NCI-H1092 (cell line): ENCODE data around the gene SURF2.
"Not testable (repeated sequence)": the region's sequence is repeated elsewhere in the genome, so short reads cannot be mapped to it uniquely, and the experiment has no call there.

ENCODE experiments used
- DNase-seq: peaks from one replicate; lab custom pipeline; 2025; lab: John Stamatoyannopoulos, UW

Gene SURF2

GRCh38 chr9:133377280-133377679 lies 20.9 kb downstream of the SURF2 start:
- not testable (repeated sequence) for DNase-seq

GRCh38 chr9:133377721-133378216 lies 21.4 kb downstream of the SURF2 start:
- DNase-seq: no peak

- no peak for DNase-seq
Observed at GRCh38 chr9:133378408-133378962, 22.1 kb downstream of the SURF2 start.

- no peak for DNase-seq
Observed at GRCh38 chr9:133379153-133380086, 23.1 kb downstream of the SURF2 start.

- no peak for DNase-seq
Observed at GRCh38 chr9:133380734-133381133, 24.4 kb downstream of the SURF2 start.

- no peak for DNase-seq
Observed at GRCh38 chr9:133382507-133383141, 26.3 kb downstream of the SURF2 start.

- no peak for DNase-seq
Observed at GRCh38 chr9:133383438-133383837, 27.1 kb downstream of the SURF2 start.

- no peak for DNase-seq
Observed at GRCh38 chr9:133384736-133385321, 28.5 kb downstream of the SURF2 start.

GRCh38 chr9:133385452-133385851 lies 29.1 kb downstream of the SURF2 start:
- no peak for DNase-seq

GRCh38 chr9:133386338-133386737 lies 30.0 kb downstream of the SURF2 start:
- DNase-seq: no peak

GRCh38 chr9:133387680-133388079 lies 31.3 kb downstream of the SURF2 start:
- DNase-seq: no peak

GRCh38 chr9:133389025-133389557 lies 32.7 kb downstream of the SURF2 start:
- no peak for DNase-seq

GRCh38 chr9:133389562-133389961 lies 33.2 kb downstream of the SURF2 start:
- no peak for DNase-seq

- no peak for DNase-seq
Observed at GRCh38 chr9:133390713-133391112, 34.4 kb downstream of the SURF2 start.

GRCh38 chr9:133391449-133391848 lies 35.1 kb downstream of the SURF2 start:
- DNase-seq: not testable (repeated sequence)

- DNase-seq: not testable (repeated sequence)
Observed at GRCh38 chr9:133392308-133392707, 36.0 kb downstream of the SURF2 start.

- no peak for DNase-seq
Observed at GRCh38 chr9:133393399-133393798, 37.0 kb downstream of the SURF2 start.

- no peak for DNase-seq
Observed at GRCh38 chr9:133394687-133395271, 38.4 kb downstream of the SURF2 start.

- DNase-seq: no peak
Observed at GRCh38 chr9:133396952-133397351, 40.6 kb downstream of the SURF2 start.

- no peak for DNase-seq
Observed at GRCh38 chr9:133397370-133397769, 41.0 kb downstream of the SURF2 start.

GRCh38 chr9:133397895-133398294 lies 41.5 kb downstream of the SURF2 start:
- no peak for DNase-seq

- DNase-seq: no peak
Observed at GRCh38 chr9:133400292-133400691, 43.9 kb downstream of the SURF2 start.
